ENCODE results near the gene ISM1.

Gene ISM1

GRCh38 chr20:13289031-13289430, 68.0 kb downstream of the ISM1 start:
- H3K4me3 ChIP-seq (ENCODE audit: low read length), result no peak overlapping the region
- TF ChIP-seq ZNF274 (IDR thresholded peaks at IDR 0.05; ENCODE audit: low read depth, low read length), result no peak

GRCh38 chr20:13290724-13291123, 69.7 kb downstream of the ISM1 start:
- no peak for TF ChIP-seq ZNF274 (IDR thresholded peaks at IDR 0.05; ENCODE audit: low read depth, low read length)
- no peak overlapping the region for H3K4me3 ChIP-seq (ENCODE audit: low read length)

GRCh38 chr20:13291157-13291556, 70.1 kb downstream of the ISM1 start:
- no peak overlapping the region for H3K4me3 ChIP-seq (ENCODE audit: low read length)
- TF ChIP-seq ZNF274 (IDR thresholded peaks at IDR 0.05; ENCODE audit: low read depth, low read length), result no peak

GRCh38 chr20:13292201-13292885, 71.3 kb downstream of the ISM1 start:
- no peak overlapping the region for H3K4me3 ChIP-seq (ENCODE audit: low read length)
- TF ChIP-seq ZNF274 (IDR thresholded peaks at IDR 0.05; ENCODE audit: low read depth, low read length), result no peak

- TF ChIP-seq ZNF274 (IDR thresholded peaks at IDR 0.05; ENCODE audit: low read depth, low read length), result no peak
These were observed 73.4 kb downstream of the ISM1 start for GRCh38 chr20:13294522-13294921.

GRCh38 chr20:13295637-13296036, 74.6 kb downstream of the ISM1 start:
- TF ChIP-seq ZNF274 (IDR thresholded peaks at IDR 0.05; ENCODE audit: low read depth, low read length), result no peak
- H3K4me3 ChIP-seq (ENCODE audit: low read length), result no peak overlapping the region

More at GRCh38 chr20:13294522-13294921, 73.4 kb downstream of the ISM1 start:
- no peak overlapping the region for H3K4me3 ChIP-seq (ENCODE audit: low read length)

GRCh38 chr20:13296070-13296469, 75.0 kb downstream of the ISM1 start:
- no peak for TF ChIP-seq ZNF274 (IDR thresholded peaks at IDR 0.05; ENCODE audit: low read depth, low read length)
- no peak overlapping the region for H3K4me3 ChIP-seq (ENCODE audit: low read length)

- H3K4me3 ChIP-seq (ENCODE audit: low read length), result no peak overlapping the region
- no peak for TF ChIP-seq ZNF274 (IDR thresholded peaks at IDR 0.05; ENCODE audit: low read depth, low read length)
These were observed 76.2 kb downstream of the ISM1 start for GRCh38 chr20:13297147-13297899.

- no peak for TF ChIP-seq ZNF274 (IDR thresholded peaks at IDR 0.05; ENCODE audit: low read depth, low read length)
- H3K4me3 ChIP-seq (ENCODE audit: low read length), result no peak overlapping the region
These were observed 77.8 kb downstream of the ISM1 start for GRCh38 chr20:13298692-13299373.

GRCh38 chr20:13299401-13299800, 78.3 kb downstream of the ISM1 start:
- no peak for TF ChIP-seq ZNF274 (IDR thresholded peaks at IDR 0.05; ENCODE audit: low read depth, low read length)
- H3K4me3 ChIP-seq (ENCODE audit: low read length), result no peak overlapping the region

- TF ChIP-seq ZNF274 (IDR thresholded peaks at IDR 0.05; ENCODE audit: low read depth, low read length), result no peak
- no peak overlapping the region for H3K4me3 ChIP-seq (ENCODE audit: low read length)
These were observed 80.5 kb downstream of the ISM1 start for GRCh38 chr20:13301596-13301995.

GRCh38 chr20:13302647-13303450, 81.8 kb downstream of the ISM1 start:
- H3K4me3 ChIP-seq (ENCODE audit: low read length), result no peak overlapping the region
- no peak for TF ChIP-seq ZNF274 (IDR thresholded peaks at IDR 0.05; ENCODE audit: low read depth, low read length)

GRCh38 chr20:13305284-13305683, 84.2 kb downstream of the ISM1 start:
- TF ChIP-seq ZNF274 (IDR thresholded peaks at IDR 0.05; ENCODE audit: low read depth, low read length), result no peak
- no peak overlapping the region for H3K4me3 ChIP-seq (ENCODE audit: low read length)

- no peak overlapping the region for H3K4me3 ChIP-seq (ENCODE audit: low read length)
- TF ChIP-seq ZNF274 (IDR thresholded peaks at IDR 0.05; ENCODE audit: low read depth, low read length), result no peak
These were observed 86.6 kb downstream of the ISM1 start for GRCh38 chr20:13307562-13308163.

Data from GM08714 (cell line).